ENCODE measurements around the gene RIT2.

DNA sequence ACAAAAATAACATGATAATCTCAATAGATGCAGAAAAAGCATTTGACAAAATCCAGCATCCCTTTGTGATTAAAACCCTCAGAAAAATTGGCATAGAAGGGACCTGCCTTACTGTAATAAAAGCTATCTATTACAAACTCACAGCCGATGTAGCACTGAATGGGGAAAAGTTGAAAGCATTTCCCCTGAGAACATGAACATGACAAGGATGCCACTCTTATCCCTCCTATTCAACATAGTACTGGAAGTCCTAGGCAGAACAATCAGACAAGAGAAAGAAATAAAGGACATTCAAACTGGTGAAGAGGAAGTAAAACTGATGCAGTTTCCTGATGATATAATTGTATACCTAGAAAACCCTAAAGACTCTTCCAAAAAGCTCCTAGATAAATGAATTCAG lies 368.7 kb downstream of the RIT2 start:
- TF ChIP-seq, protein P1, sequence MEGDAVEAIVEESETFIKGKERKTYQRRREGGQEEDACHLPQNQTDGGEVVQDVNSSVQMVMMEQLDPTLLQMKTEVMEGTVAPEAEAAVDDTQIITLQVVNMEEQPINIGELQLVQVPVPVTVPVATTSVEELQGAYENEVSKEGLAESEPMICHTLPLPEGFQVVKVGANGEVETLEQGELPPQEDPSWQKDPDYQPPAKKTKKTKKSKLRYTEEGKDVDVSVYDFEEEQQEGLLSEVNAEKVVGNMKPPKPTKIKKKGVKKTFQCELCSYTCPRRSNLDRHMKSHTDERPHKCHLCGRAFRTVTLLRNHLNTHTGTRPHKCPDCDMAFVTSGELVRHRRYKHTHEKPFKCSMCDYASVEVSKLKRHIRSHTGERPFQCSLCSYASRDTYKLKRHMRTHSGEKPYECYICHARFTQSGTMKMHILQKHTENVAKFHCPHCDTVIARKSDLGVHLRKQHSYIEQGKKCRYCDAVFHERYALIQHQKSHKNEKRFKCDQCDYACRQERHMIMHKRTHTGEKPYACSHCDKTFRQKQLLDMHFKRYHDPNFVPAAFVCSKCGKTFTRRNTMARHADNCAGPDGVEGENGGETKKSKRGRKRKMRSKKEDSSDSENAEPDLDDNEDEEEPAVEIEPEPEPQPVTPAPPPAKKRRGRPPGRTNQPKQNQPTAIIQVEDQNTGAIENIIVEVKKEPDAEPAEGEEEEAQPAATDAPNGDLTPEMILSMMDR (IDR thresholded peaks at IDR 0.05), result no peak
- no peak for TF ChIP-seq POLR2A (IDR thresholded peaks at IDR 0.05)

Measured in heart left ventricle (tissue), 13 donors.